Measurements from ENCODE around the gene CA14.

- TF ChIP-seq CTCF (IDR thresholded peaks at IDR 0.05): no peak
- no peak for TF ChIP-seq HEYL (CRISPR knock-in tag; IDR thresholded peaks at IDR 0.05)
These were observed 30.3 kb upstream of the CA14 start for GRCh38 chr1:150227228-150227627.
